NB4 (cell line): ENCODE measurements around the gene RERE.

ENCODE experiments used
- DNase-seq: peaks from one replicate; pipeline ENCODE4 v3.0.0; 2010; ENCODE audit warnings: low read depth
- H3K4me3 ChIP-seq: one replicate; pipeline ENCODE4 v1.5.1; 2011; ENCODE audit warnings: mild to moderate bottlenecking, low read depth, low read length, moderate library complexity
- CTCF ChIP-seq: IDR thresholded peaks from one replicate; pipeline ENCODE4 v1.5.1; 2012; ENCODE audit warnings: low read depth, low read length
- MYC ChIP-seq: IDR thresholded peaks from 2 replicates; pipeline ENCODE4 v1.6.1; 2011; ENCODE audit warnings: low read depth, low read length
- POLR2A ChIP-seq: IDR thresholded peaks from 2 replicates; pipeline ENCODE4 v1.6.1; 2011; ENCODE audit warnings: mild to moderate bottlenecking; ENCODE audit not compliant: insufficient read length; ENCODE audit errors: extremely low read depth
- TF ChIP-seq, protein P1 (sequence below): IDR thresholded peaks from 2 replicates; pipeline ENCODE4 v1.6.1; 2011; ENCODE audit warnings: low read depth, low read length

Gene RERE

GRCh38 chr1:8599646-8600212 lies 217.7 kb downstream of the RERE start:
- H3K4me3 ChIP-seq = no peak overlapping the region
- no peak for DNase-seq
- TF ChIP-seq, protein P1, sequence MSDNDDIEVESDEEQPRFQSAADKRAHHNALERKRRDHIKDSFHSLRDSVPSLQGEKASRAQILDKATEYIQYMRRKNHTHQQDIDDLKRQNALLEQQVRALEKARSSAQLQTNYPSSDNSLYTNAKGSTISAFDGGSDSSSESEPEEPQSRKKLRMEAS = no peak
- no peak for TF ChIP-seq CTCF

- TF ChIP-seq CTCF (no peak), MYC (no peak), POLR2A (no peak)
- TF ChIP-seq, protein P1 = no peak
- no peak for DNase-seq
- no peak overlapping the region for H3K4me3 ChIP-seq
These were observed 218.7 kb downstream of the RERE start for GRCh38 chr1:8598783-8599182.

DNA sequence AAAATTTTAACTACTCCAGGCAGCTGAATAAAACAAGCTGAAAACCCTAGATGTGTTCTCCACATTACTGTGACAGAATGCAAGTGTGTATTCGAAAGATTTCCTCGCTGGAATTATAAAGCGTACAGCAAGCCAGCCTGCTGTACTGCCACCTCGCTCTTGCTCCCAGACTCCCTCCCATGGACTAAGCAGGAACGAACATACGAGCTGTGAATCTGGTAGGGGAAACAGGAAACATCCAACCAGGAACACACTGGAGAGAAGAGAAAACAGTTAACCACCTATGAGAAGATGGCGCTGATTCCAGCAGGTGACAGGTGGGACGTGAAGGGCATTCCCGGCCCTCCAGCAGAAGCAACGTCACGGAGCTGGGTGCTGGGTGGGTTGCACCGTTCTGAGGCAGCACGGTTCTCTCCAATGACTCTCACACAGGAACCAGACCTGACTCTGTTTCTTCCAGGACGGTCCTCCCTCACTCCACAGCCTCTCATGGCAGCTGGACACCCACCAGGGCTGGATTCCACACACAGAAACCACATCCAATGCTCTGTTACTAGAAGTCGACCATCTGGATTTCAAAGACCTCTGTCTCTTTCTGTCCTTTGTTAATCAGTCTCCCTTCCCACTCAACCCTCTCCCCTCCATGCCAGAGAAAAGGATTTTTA lies 219.2 kb downstream of the RERE start:
- TF ChIP-seq CTCF = no peak
- no peak for TF ChIP-seq POLR2A
- TF ChIP-seq, protein P1 = no peak
- TF ChIP-seq MYC = no peak
- no peak overlapping the region for H3K4me3 ChIP-seq
- DNase-seq = no peak

DNA sequence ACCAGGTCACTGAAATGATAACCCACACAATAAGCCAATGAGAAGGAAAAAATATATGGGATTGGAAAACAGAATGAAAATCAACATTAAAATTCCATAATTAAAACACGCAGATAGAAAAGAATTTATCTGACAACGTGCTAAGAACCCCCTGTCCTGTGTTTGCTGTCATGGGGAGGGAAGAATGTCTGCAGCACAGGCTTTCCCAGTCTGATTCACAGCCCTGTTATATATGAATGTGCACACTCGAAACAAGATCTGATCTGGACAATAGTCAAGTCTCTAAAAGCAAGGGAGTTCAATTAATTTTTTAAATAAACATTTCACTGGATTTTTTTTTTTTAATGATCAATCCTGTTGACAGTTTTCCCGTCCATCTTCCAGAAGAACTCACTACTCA lies 220.0 kb downstream of the RERE start:
- no peak for DNase-seq
- H3K4me3 ChIP-seq = no peak overlapping the region
- TF ChIP-seq MYC = no peak
- TF ChIP-seq, protein P1 = no peak
- no peak for TF ChIP-seq CTCF
- no peak for TF ChIP-seq POLR2A

- TF ChIP-seq, protein P1 = no peak
- TF ChIP-seq CTCF = no peak
- no peak for TF ChIP-seq POLR2A
- TF ChIP-seq MYC = no peak
- DNase-seq = no peak
- no peak overlapping the region for H3K4me3 ChIP-seq
These were observed 221.5 kb downstream of the RERE start for GRCh38 chr1:8595941-8596340.
